ENCODE results near the gene AKAP5. TPM values are rescaled to one million over a fixed set of nuclear protein-coding genes. Genes with fewer than 3 reads are reported as not detected.
A peak's percentile ranks its signal among the peaks of the same experiment; 100 is the strongest.

AKAP5 gene
- total and polyA plus RNA-seq, 2 of the 13 experiments (the other 11 are each of a cell fraction or from before 2014, with no cell fraction given): 0.18 to 1.5 TPM

- TF ChIP-seq ZNF816 (CRISPR knock-in tag; IDR thresholded peaks at IDR 0.05; ENCODE audit: borderline replicate concordance) (peak; percentile 84; the same call in 1 of the 2 replicates), ZNF841 (CRISPR knock-in tag; IDR thresholded peaks at IDR 0.05; ENCODE audit: borderline replicate concordance) (0 out of 2 replicates have a peak, but pooled peaks have one; percentile 60), ATF7 (IDR thresholded peaks at IDR 0.05) (no peak), ATF7 (CRISPR knock-in tag; IDR thresholded peaks at IDR 0.05) (no peak), ETV6 (CRISPR knock-in tag; conservative IDR thresholded peaks at IDR 0.05) (no peak), ZNF205 (CRISPR knock-in tag; IDR thresholded peaks at IDR 0.05) (no peak), TBP (CRISPR knock-in tag; IDR thresholded peaks at IDR 0.05) (no peak), DNMT1 (CRISPR knock-in tag; IDR thresholded peaks at IDR 0.05) (no peak; the same call in 1 of the 2 replicates), MXI1 (IDR thresholded peaks at IDR 0.05; ENCODE audit: borderline replicate concordance, low read depth, low read length) (peak; percentile 87; the same call in 2 of the 3 replicates), NFE2L2 (IDR thresholded peaks at IDR 0.05; ENCODE audit: low read length) (no peak), SYNCRIP (IDR thresholded peaks at IDR 0.05; ENCODE audit: insufficient read depth, low read depth, low read length) (no peak), AGO2 (optimal IDR thresholded peaks at IDR 0.05; ENCODE audit: low read depth, low read length) (peak; percentile 60), CBX2 (IDR thresholded peaks at IDR 0.05; ENCODE audit: low read depth, low read length) (no peak), CBX2 (CRISPR knock-in tag; IDR thresholded peaks at IDR 0.05; ENCODE audit: low read depth) (0 out of 2 replicates have a peak, but pooled peaks have one; percentile 44), NCOA2 (CRISPR knock-in tag; IDR thresholded peaks at IDR 0.05) (no peak; the same call in 1 of the 2 replicates), WIZ (CRISPR knock-in tag; IDR thresholded peaks at IDR 0.05) (0 out of 2 replicates have a peak, but pooled peaks have one; percentile 25), ARNTL (CRISPR knock-in tag; IDR thresholded peaks at IDR 0.05) (peak; percentile 90), ZNF44 (CRISPR knock-in tag; IDR thresholded peaks at IDR 0.05) (no peak; the same call in 1 of the 2 replicates)
- TF ChIP-seq, protein P1, sequence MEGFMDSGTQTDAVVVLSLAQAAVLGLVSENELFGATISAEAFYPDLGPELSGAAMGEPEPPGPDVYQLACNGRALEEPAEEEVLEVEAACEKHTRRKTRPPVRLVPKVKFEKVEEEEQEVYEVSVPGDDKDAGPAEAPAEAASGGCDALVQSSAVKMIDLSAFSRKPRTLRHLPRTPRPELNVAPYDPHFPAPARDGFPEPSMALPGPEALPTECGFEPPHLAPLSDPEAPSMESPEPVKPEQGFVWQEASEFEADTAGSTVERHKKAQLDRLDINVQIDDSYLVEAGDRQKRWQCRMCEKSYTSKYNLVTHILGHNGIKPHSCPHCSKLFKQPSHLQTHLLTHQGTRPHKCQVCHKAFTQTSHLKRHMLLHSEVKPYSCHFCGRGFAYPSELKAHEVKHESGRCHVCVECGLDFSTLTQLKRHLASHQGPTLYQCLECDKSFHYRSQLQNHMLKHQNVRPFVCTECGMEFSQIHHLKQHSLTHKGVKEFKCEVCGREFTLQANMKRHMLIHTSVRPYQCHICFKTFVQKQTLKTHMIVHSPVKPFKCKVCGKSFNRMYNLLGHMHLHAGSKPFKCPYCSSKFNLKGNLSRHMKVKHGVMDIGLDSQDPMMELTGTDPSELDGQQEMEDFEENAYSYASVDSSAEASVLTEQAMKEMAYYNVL (CRISPR knock-in tag; IDR thresholded peaks at IDR 0.05; ENCODE audit: borderline replicate concordance): 0 out of 2 replicates have a peak, but pooled peaks have one; percentile 5
Observed at GRCh38 chr14:64503434-64504309, 38.4 kb downstream of the AKAP5 start, which contains the start of gene ZBTB25 (continued).

Data from HepG2 (cell line).